ENCODE measurements around the gene ITGB2. TPM values are rescaled to one million over a fixed set of nuclear protein-coding genes. Genes with fewer than 3 reads are reported as not detected.

Gene ITGB2
- total RNA-seq, 2 experiments from 2014 or later: 439 to 500 TPM

- Mint-ChIP-seq H3K27me3 (peaks cover 3% of the 10 kb centered on the region), H3K4me3 (peak within 1 kb of the TSS; percentile 95), H3K9me3 (no peaks in the 10 kb centered on the region), H3K4me1 (peaks cover 59% of the 10 kb centered on the region), H3K36me3 (ENCODE audit: low read depth) (peaks cover 7% of the 10 kb centered on the region), H3K27ac (peak within 1 kb of the TSS; percentile 94)
- ChIA-PET CTCF (interaction anchor here (0.7 to 3.5 kb wide), 5 partner anchors 8 to 226 kb away, joined by 3 to 10 read pairs (median 5); partner anchors contain the start of gene UBE2G2), POLR2A (interaction anchor here (0.7 to 1.1 kb wide), 3 partner anchors 46 to 163 kb away, joined by 3 to 6 read pairs (median 5); no protein-coding TSS in a partner anchor)
- peak; percentile 99 for DNase-seq
These were observed 47.1 kb downstream of the ITGB2 start, which contains the start of gene PTTG1IP for GRCh38 chr21:44873356-44874239. Gene PTTG1IP (minus strand): TSS chr21:44873690. CDS start chr21:44873616, 74 bp downstream.

DNA sequence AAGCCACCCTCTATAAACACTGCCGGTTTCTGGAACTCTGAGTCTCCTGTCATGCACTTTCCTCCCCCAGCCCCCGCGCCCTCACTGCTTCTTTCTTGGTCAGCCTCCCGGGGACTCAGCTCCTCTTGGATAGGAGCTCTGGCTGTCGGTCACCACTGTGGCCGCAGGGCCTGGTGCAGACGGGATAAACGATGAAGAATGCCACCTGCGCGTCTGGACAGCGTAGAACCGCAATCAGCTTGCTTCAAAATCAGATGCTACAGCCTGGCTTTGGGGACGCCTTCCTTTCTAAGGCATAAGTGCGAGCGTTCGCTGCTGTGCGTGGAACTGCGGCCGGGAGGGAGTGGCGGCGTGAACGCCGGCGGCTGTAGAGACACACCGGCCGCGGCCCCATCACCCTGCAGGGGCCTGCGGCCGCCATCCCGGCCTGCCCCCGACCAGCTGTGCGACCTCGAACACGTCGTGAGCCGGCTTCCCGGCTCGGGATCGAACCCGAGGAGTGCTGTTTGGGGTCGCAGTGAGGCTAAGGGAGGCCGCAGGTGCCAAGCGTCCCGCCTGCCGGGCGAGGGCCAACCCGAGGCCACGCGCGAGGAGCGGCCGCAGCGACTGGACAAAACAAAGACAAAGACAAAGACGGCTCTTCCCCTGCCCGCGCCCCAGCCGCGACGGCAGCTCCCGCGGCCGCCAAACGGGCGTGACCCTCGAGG, 47.9 kb downstream of the ITGB2 start:
- no peaks in the 10 kb centered on the region for H3K9me3 Mint-ChIP-seq
- peak; percentile 33 for DNase-seq

GRCh38 chr21:44872323-44872648, 48.4 kb downstream of the ITGB2 start:
- H3K4me3 Mint-ChIP-seq: peak overlapping the region; percentile 95
- ChIA-PET POLR2A (interaction anchor here (0.6 kb wide), 1 partner anchor 12 kb away, joined by 3 read pairs; no protein-coding TSS in a partner anchor), CTCF (interaction anchor here (0.7 to 2.0 kb wide), 4 partner anchors 9 to 71 kb away, joined by 3 to 9 read pairs (median 4); partner anchors contain the start of gene UBE2G2)
- no peak for DNase-seq
- peaks cover 14% of the 10 kb centered on the region for H3K36me3 Mint-ChIP-seq (ENCODE audit: low read depth)
- H3K9me3 Mint-ChIP-seq: no peaks in the 10 kb centered on the region
- no peaks in the 10 kb centered on the region for H3K27me3 Mint-ChIP-seq
- peaks cover 72% of the 10 kb centered on the region for H3K4me1 Mint-ChIP-seq
- H3K27ac Mint-ChIP-seq: peak overlapping the region; percentile 83

More for the DNA sequence above, 47.9 kb downstream of the ITGB2 start:
- Mint-ChIP-seq H3K36me3 (ENCODE audit: low read depth) (peaks cover 10% of the 10 kb centered on the region), H3K27me3 (peaks cover 3% of the 10 kb centered on the region), H3K27ac (peak overlapping the region; percentile 83), H3K4me3 (peak overlapping the region; percentile 95), H3K4me1 (peaks cover 67% of the 10 kb centered on the region)
- POLR2A ChIA-PET: no interaction called here
- CTCF ChIA-PET: interaction anchor here (0.7 to 3.5 kb wide), 6 partner anchors 9 to 72 kb away, joined by 3 to 10 read pairs (median 4); partner anchors contain the start of gene UBE2G2

- H3K4me1 Mint-ChIP-seq: peaks cover 78% of the 10 kb centered on the region
- ChIA-PET CTCF (interaction anchor here (0.7 to 1.3 kb wide), 3 partner anchors 21 to 70 kb away, joined by 3 to 4 read pairs (median 3); partner anchors contain the start of gene UBE2G2), POLR2A (interaction anchor here (0.6 kb wide), 1 partner anchor 13 kb away, joined by 3 read pairs; no protein-coding TSS in a partner anchor)
- H3K27me3 Mint-ChIP-seq: no peaks in the 10 kb centered on the region
- H3K36me3 Mint-ChIP-seq (ENCODE audit: low read depth): peaks cover 17% of the 10 kb centered on the region
- no peak for DNase-seq
- no peaks in the 10 kb centered on the region for H3K9me3 Mint-ChIP-seq
- H3K4me3 Mint-ChIP-seq: peak overlapping the region; percentile 95
- H3K27ac Mint-ChIP-seq: peak overlapping the region; percentile 83
These were observed 49.0 kb downstream of the ITGB2 start for GRCh38 chr21:44871576-44872269.

GRCh38 chr21:44870748-44871495, 49.8 kb downstream of the ITGB2 start:
- H3K4me1 Mint-ChIP-seq: peaks cover 82% of the 10 kb centered on the region
- no peaks in the 10 kb centered on the region for H3K9me3 Mint-ChIP-seq
- ChIA-PET CTCF (no interaction called here), POLR2A (no interaction called here)
- H3K27me3 Mint-ChIP-seq: no peaks in the 10 kb centered on the region
- peak; percentile 29 for DNase-seq
- peaks cover 20% of the 10 kb centered on the region for H3K36me3 Mint-ChIP-seq (ENCODE audit: low read depth)
- H3K27ac Mint-ChIP-seq: peak overlapping the region; percentile 83
- H3K4me3 Mint-ChIP-seq: peak overlapping the region; percentile 95

DNA sequence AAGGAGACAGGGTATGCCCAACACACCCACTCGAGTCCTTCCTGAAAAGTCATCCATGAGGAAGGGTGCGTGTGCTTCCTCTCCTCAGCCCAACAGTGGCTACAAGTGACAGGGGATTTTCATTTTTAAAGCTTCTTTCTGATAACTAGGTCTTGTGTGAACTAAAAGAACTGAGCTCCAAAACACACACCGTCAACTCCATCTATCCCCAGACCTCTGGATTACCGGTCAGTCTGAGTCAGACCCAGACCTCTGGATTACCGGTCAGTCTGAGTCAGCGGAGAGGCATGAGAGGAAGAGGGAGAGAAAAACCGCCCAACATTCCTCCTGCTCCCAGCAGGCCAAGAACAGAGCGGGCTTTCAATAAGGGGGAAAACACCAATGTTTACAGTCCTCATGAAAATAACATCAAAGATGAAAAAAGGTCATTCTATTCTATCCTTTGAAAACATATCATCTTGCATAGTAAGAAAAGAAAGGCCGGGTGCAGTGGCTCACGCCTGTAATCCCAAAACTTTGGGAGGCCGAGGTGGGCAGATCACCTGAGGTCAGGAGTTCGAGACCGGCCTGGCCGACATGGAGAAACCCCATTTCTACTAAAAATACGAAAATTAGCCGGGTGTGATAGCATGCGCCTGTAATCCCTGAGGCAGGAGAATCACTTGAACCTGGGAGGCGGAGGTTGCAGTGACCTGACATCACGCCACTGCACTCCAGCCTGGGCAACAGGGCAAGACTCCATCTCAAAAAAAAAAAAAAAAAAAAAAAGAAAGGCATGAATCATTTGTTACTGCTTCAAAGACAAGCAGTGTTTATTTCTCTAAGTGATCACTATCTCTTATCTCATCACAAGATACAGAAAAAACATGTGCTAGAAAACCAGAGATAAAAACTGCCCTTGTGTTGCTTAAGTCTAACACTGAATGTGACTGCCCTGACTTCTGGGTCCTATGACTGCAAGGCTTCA, 50.6 kb downstream of the ITGB2 start:
- no peaks in the 10 kb centered on the region for H3K27me3 Mint-ChIP-seq

DNA sequence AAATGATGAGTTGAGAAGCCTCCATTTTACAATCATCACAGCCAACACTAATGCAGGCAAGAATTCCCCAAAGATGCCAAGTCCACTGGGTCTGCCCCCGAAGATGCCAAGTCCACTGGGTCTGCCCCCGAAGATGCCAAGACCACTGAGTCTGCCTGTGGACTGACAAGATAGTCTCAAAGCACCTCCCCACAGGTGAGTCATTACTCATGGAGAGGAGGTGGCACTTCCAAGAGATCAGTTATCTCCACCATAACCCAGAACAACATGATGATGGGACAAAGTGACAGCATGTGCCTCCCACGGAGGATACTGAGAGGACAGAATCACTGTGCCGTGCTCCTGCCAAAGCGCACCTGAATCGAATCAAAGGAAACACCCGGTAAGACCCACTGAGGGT, 52.0 kb downstream of the ITGB2 start:
- no peak for DNase-seq
- ChIA-PET CTCF (no interaction called here), POLR2A (no interaction called here)
- no peaks in the 10 kb centered on the region for H3K9me3 Mint-ChIP-seq
- H3K27me3 Mint-ChIP-seq: no peaks in the 10 kb centered on the region
- H3K27ac Mint-ChIP-seq: peak overlapping the region; percentile 88
- peaks cover 83% of the 10 kb centered on the region for H3K4me1 Mint-ChIP-seq
- peak overlapping the region; percentile 25 for H3K4me3 Mint-ChIP-seq
- peaks cover 28% of the 10 kb centered on the region for H3K36me3 Mint-ChIP-seq (ENCODE audit: low read depth)

More for the DNA sequence above, 50.6 kb downstream of the ITGB2 start:
- no peak for DNase-seq
- peaks cover 83% of the 10 kb centered on the region for H3K4me1 Mint-ChIP-seq
- ChIA-PET POLR2A (no interaction called here), CTCF (no interaction called here)
- peak overlapping the region; percentile 79 for H3K27ac Mint-ChIP-seq
- no peaks in the 10 kb centered on the region for H3K9me3 Mint-ChIP-seq
- peaks cover 26% of the 10 kb centered on the region for H3K36me3 Mint-ChIP-seq (ENCODE audit: low read depth)
- peak overlapping the region; percentile 32 for H3K4me3 Mint-ChIP-seq

GRCh38 chr21:44867999-44868700, 52.5 kb downstream of the ITGB2 start:
- Mint-ChIP-seq H3K4me3 (peak overlapping the region; percentile 25), H3K27ac (peak overlapping the region; percentile 88), H3K27me3 (no peaks in the 10 kb centered on the region), H3K9me3 (no peaks in the 10 kb centered on the region), H3K36me3 (ENCODE audit: low read depth) (peaks cover 31% of the 10 kb centered on the region), H3K4me1 (peaks cover 87% of the 10 kb centered on the region)
- DNase-seq: peak; percentile 71
- ChIA-PET CTCF (no interaction called here), POLR2A (no interaction called here)

DNA sequence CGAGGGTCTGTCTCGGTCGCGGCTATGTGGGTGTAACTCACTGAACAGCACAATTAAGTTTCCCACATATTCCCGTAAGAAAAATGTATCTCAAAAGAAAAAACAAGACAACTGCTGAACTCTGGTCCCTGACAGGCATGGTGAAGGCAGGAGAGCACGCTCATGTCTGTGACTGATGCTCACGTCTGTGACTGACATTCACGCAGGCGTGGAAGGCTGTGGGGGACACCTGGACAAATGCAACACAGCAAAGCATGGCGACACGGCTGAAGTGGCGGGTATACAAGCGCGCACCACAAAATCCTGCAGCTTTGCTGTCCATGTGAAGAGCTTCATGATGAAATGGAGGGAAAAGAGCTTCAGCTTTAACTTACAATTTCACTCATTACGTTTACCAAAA, 53.2 kb downstream of the ITGB2 start:
- H3K27me3 Mint-ChIP-seq: no peaks in the 10 kb centered on the region
- peaks cover 87% of the 10 kb centered on the region for H3K4me1 Mint-ChIP-seq
- no peak overlapping the region for H3K4me3 Mint-ChIP-seq
- no peaks in the 10 kb centered on the region for H3K9me3 Mint-ChIP-seq
- ChIA-PET POLR2A (no interaction called here), CTCF (no interaction called here)
- H3K27ac Mint-ChIP-seq: peak overlapping the region; percentile 88
- no peak for DNase-seq
- peaks cover 29% of the 10 kb centered on the region for H3K36me3 Mint-ChIP-seq (ENCODE audit: low read depth)

DNA sequence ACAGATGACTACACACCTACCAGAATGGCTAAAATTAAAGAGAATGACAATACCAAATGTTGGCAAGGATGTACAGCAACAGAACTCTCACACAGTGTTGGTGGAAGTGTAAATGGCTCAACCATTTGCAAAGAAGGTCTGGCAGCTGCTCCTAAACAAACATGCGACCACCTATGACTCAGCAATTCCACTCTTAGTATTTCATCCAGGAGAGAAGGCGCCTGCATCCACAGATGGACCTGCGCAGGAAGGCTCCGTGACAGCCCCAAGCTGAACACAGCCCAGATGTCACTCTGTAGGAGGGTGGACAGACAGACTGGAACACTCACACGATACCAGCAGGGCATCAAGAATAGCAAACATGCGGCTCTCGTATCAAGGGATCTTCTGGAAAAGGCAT, 53.9 kb downstream of the ITGB2 start:
- H3K4me3 Mint-ChIP-seq: peak overlapping the region; percentile 31
- H3K36me3 Mint-ChIP-seq (ENCODE audit: low read depth): peaks cover 30% of the 10 kb centered on the region
- ChIA-PET POLR2A (no interaction called here), CTCF (interaction anchor here (1.1 kb wide), 1 partner anchor 12 kb away, joined by 3 read pairs; no protein-coding TSS in a partner anchor)
- no peaks in the 10 kb centered on the region for H3K9me3 Mint-ChIP-seq
- H3K27me3 Mint-ChIP-seq: no peaks in the 10 kb centered on the region
- peak overlapping the region; percentile 70 for H3K27ac Mint-ChIP-seq
- H3K4me1 Mint-ChIP-seq: peaks cover 83% of the 10 kb centered on the region
- no peak for DNase-seq
